DMS53 treated with DMSO at 0.1 percent for 48 hours (cell line): ENCODE results near the gene CACFD1.

Experiments
- DNase-seq: peaks from one replicate; lab custom pipeline; 2025; ENCODE audit not compliant: unreplicated experiment; lab: John Stamatoyannopoulos, UW

The CACFD1 gene

DNA sequence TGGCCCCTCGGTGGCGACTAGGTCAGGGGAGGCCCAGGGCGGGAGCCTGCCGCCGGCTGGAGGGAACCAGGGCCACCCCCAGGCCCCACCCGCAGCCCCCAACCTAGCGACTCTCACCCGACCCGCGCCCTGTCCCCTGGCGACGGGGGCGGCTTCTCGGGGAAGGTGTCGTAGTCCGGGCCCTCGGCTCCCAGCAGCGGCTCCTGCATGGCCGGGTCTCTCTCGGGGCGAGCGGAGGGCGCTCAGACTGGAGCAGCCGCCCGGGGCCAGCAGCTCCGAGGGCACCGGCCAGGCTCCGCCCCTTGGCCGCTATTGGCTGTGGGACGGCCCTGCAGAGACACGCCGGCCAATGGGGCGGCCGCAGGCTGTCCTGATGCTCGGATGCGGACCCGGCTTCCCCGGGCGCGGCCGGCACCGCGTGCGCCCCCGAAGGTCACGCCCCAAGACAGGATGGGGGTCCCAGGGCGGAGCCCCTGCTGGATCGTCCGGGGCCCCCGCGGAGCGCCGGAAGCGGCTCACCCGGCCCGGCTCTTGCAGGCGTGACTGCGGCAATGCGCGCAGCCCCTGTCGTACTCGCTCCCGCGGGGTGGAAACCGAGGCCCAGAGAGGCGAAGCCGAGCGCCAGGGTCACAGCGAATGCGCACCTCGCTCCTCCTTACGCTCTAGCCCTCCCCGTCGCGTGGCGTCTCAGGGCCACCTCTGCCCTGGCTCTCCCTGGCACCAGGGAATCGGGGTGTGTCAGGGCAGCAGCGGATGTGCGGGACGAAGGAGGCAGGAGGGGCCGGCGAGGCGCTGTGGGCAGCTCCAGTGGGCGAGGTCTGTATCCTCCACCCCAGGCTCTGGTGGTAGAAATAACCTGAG lies 19.3 kb downstream of the CACFD1 start, which contains the start of gene SLC2A6:
Gene SLC2A6, minus strand, starts transcription at position 249 of the 861 bp plus-strand sequence. Its CDS starts 40 bp downstream, at position 209.
- DNase-seq = peak; percentile 75

DNA sequence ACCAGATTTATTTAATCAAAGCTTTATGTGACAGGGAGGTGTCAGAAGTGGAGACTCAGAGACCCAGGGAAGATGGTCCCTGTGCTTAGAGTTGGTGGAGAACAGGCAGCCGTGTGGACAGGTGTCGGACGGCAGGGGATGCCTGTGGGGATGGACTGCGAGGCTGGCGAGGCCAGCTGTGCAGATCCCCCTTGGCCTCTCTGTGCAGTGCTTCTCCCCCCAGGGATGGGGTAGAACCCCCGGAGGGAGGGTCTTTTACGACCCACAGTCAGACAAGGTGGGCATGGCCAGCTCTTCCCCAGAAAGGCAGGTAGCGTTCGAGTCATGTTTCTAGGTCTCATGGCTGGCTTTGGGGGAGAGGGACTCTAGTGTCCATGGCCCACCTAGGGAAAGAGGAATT lies 23.8 kb downstream of the CACFD1 start:
- DNase-seq = no peak

DNA sequence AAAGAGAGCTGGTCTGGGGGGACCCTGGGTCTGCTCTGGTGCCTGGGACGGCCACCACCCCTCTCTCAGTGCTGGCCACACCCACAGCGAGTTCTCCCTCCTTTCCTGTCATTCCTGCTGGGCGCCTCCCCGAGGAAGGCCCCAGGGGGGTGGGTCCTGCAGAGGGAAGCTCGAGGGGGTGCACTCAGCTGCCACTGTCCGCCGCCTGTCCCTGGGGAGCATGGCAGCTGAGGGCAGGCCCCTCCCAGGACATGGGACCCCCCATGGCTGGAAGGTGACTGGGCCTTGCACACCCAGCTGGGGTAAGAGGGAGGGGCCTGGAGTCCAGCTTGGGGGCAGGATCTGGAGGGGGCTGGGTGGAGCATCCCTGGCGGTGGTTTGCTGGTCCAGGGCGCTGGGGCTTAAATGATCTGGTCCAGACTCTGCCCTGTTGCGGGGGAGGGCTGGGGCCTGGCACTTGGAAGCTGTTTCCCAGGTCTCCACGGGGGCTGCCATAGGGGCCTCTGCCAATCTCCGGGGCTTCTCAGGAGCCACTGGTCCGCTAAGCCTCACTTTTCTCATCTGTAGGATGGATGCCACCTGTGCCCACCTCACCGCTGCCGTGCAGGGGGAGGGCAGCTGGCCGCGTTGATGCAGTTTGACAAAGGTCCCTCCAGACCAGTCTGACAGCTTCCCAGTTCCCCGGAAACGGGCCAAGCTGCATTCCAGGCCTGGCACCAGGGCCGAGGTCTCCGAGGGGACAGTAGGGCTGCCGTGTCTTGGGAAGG lies 25.1 kb downstream of the CACFD1 start:
- DNase-seq = no peak

DNA sequence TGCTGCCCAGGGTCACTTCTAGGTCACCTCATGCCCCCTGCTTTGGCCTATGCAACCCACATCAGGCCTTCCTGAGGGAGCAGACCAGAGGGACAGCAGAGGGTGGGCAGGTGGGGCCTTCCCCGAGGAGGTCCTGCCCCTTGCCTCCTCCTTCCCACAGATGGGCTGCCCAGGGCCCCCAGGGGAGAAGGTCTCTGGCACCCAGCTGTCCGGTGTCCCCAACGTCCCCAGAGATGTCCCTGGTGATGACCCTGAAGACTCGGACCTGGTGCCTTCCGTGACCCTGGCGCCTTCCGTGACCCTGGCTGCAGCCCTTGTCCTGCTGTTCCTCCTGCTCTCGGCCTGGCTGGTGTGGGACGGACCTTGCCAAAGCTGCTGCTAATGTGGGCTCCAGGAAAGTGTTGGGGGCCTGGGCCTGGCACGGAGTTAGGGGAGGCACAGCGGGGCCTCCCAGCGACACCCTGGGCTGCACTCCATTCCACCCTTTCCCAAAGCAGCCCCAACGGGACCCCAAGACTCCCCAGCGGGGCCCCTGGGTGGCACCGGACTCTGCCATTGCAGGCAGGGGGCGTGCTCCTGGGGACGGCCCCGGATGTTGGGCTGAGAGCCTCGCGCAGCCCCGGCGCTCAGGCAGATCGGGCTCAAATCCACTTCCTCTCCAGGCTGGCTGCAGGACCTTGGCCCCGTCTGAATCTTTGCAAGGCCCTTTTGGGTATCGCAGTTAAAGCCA lies 25.9 kb downstream of the CACFD1 start:
- DNase-seq = peak; percentile 61

DNA sequence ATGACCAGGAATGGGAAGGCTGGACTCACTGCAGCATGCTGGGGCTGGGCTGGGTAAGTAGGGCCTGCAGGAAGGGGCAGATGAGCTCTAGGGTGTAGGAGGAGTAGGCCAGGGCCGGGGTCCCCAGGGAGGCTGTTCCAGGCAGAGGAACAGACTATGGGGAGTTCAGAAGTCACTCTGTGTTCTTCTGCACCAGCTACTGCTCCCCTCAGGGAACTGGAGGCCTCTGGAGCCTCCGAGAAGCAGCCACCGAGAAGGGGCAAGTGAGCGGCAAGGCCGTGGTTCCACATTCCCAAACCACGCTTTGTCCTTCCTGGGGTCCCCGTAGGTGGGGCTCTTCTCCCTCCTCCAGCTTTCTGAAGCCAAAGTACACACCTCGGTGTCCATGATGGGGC lies 27.6 kb downstream of the CACFD1 start:
- no peak for DNase-seq

DNA sequence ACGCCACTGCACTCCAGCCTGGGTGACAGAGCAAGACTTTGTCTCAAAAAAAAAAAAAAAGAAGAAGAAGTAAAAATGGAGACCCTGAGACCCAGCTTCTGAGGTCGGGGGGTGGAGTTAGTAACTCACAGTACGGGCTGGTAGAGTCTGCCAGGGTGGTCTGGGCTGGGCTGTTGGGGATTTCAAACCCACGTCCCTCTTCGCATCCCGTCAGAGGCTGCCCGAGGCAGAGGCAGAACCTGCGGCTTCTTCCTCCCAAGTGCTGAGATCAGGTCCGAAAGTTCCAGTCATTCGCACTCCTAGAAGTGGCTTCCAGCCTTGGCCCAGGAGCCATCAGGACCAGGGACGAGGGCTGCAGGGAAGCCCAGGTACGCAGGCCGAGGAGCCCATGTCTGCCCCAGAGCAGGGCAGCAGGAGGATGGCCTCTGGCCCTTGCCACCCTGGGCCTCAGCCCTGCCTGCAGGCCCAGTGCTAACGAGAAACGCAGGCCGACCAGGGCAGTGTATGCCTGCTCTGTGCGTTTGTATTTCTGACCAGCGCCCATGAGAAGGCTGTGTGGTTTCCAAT lies 29.0 kb downstream of the CACFD1 start:
- no peak for DNase-seq

DNA sequence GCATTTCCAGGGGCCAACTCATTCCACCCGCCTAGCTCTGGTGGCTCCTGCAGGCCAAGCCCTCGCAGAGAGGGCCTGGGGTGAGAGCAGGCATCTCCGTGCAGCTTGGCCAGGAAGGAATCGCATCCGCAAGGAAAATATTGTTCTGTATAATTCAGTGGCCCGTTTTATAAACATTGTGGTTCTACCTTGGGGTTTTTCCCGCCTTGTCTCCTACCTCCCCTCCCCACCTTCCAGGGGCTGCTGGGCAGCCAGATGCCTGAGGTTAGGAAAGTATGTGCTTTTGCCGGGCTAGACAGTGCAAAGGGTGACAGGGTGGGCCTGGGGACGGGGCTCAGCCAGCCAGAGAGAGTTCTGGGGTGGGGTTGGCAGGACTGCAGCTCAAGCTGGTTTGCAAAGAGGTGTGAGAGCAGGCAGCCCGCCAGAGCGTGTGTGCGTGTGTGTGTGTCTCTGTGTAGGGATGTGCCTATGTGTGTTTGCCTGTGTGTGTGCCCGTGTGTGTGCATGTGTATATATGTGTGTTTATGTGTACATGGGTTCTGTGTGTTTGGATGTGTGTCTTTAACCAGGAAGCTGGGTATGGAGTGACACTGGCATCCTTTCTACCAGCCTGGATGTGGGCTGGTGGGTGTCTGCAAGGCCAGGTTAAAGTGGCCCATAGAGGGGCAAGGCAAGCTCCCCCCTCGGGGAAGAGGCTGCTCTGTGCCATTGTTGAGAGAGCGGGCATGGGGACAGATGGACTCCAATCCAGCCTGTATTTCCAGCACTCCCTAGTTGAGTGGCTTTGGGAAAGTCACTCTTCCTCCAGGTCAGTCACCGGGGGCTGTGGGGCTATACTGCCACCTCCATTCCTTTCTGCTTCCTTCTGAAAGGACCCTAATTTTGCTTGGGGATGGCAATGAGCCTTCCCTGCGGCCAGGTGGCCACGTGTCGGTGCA lies 29.7 kb downstream of the CACFD1 start:
- DNase-seq = no peak

DNA sequence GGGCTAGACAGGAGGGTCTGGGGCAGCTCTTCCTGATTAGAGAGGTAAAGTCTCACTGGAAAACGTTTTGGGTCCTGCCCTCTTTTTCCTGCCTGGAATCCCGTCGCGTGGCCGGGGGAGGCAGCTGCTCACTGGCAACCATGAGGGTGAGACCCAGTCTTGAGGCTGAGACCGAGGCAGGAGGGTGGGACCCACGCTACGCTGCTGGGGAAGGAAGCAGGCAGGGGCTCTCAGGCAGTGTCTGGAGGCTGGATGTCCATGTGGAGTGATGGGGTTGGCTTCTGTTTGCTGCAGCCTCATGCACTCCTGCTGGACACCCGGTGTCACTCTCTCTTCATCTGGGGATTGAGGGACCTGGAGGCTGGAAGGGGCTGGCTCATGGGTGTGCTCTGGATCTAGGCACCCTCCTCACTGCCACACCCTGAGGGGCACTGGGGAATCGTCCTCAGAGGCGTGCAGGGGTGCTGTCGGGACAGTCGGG lies 30.5 kb downstream of the CACFD1 start:
- no peak for DNase-seq

DNA sequence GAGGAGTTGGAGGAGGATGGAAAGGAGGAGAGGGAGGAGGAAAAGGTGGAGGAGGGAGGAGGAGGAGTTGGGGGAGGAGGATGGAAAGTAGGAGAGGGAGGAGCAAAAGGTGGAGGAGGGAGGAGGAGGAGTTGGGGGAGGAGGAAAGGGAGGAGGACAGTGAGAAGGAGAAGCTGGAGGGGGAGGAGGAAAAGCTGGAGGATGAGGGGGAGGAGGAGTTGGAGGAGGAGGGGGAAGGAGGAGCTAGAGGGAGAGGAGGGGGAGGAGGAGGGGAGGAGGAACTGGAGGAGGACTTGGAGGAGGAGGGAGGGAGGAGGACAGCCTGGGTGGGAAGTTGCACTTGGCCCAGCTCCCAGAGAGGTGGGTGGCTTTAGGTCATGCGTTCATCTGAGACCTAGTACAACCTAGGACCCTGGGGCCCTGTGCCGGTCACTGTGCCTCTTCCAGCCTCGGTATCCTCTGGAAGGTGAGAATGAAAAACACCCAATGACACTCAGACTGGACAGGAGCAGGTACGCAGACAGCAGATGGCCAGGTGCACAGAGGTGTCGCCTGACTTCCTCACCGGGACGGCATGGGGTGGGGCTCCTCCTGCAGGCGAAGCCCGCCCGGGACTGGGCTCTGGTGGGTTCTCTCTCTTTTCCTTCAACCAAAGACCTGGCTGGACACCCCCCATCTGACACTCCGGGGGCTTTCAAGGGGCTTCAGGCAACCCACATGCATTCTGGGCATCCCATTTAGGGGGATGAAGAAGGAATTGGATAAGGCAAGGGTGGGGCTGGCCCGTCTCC lies 31.3 kb downstream of the CACFD1 start:
- peak; percentile 72 for DNase-seq

DNA sequence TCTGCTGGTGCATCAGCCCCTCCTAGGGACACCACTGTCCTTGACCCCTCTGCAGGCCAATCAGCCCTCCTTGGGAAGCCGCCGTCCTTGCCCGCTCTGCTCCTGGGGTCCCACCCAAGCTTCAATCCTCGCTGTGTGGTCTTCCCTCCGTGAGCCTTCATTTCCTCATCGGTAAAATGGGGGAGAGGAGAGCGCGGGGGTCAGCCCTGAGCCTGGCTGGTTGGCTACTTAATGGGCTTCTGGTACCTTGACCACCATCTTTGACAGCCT lies 31.8 kb downstream of the CACFD1 start:
- no peak for DNase-seq

DNA sequence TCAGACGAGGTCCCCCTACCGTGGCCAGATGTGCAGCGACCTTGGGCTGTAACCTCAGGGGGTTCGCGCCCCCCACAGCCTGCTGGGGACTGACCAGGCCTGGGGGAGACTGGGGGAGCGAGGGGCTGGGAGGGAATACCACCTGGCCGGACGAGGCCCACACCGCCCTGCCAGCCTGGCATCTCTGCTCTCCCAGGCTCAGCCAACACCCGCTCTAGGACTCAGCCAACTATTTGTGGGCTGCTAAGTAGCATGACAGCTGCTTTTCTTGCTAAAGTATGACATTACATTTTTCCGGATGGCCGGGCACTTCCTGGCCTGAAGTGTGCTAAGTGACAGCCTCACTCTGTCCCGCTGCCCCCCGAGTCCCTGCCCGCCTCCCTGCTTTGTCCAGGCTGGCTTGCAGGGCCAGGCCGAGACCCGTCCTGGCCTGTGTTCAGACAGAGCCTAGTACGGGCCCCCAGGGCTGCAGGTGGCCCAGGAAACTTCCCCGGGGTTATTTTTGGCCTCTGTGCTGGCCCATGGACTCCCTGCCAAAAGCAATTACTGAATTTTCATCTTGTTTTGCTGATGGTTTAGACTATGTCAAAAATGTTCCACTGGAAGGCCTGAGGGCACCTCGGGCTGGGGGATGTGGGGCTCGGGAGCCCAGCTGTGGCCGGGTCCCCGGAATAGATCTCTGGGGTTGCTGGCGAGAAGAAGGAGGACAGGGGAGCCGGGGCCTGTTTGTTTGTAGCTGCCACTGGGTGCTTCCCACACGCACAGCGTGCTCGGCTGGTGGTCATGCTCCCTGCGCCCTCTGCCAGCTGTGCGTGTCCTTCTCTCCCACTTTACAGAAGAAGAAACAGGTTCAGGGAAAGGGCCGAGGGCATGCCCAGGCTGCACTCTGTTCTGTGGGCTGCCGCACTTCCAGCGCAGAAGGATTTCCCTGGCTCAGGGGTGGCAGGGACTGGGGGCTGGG lies 32.6 kb downstream of the CACFD1 start:
- no peak for DNase-seq

DNA sequence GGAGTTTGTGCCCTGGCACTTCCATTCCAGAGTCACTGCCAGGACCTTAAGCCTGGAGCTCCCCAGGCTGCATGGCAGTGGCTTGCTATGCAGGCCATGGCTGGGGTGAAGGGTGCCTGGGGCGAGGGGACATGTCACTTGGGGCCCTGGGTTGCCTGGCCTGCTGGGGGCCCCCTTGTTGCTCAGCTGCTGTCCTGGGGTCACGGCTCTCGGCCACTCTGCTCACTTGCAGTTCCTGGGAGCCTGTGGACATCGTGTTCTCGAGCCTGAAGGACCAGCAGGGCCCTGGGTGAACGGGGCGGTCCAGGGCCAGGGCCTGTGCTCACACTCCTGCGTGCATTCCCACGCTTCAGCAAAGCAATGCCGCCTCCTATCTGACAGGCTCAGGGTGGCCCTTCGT lies 33.6 kb downstream of the CACFD1 start:
- DNase-seq = no peak

DNA sequence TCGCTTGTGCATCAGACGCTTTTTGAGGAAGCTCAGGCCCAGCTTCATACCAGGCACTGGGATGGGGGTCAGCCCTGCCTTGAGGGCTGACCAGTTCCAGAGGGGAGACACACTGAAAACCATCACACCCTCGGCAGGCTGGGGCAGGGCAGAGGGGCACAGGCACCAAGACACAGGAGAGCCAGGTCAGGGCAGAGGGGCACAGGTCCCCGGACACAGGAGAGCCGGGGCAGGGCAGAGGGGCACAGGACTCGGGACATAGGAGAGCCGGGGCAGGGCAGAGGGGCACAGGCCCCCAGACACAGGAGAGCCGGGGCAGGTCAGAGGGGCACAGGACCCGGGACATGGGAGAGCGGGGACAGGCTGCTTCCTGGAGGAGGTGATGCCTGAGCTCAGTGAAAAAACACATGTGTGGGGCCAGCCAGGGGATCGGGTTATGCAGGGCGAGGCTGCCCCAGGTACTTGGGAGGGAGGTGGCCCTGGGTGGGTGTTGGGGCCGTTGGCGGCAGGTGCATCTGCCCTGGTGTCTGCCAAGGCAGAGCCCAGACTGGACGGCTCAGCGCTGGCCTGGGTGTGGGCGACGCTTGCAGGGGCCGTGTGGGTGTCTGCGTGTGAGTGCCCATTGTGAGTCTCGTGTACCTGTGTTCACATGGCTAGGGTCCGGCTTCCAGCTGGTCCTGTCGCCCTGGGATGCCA lies 34.2 kb downstream of the CACFD1 start:
- no peak for DNase-seq

DNA sequence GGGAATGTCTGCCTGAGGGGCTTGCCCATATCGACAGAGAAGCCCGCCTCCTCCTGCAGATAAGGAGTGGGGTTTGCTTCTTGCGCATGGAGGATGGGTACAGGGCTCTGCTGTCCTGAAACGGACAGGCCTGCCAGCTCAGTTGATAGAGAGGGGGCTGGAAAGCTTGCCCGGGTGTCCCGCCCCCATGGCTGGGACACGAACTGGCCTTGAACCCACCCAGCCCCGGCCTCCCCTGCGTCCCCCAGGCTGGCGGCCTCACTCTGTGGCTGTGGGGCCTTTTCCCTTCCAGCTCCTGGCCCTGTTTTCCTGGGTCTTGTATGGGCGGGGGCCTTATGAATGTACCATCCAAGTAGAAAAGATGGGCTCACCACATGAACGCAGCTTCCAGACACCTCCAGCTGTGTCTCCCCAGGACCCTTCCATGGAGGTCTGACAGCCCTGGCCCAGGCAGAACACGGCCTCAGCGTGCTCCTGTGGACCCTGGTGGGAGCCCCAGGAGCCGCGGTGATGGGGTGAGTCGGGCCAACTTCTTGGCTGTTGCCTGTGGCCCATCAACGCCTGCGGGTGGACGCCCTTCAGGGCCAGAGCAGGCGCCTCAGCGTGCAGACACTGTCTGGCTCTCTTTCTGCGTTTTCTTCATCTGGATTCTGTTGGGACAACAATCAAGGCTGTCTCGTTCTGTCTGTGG lies 35.0 kb downstream of the CACFD1 start:
- no peak for DNase-seq

DNA sequence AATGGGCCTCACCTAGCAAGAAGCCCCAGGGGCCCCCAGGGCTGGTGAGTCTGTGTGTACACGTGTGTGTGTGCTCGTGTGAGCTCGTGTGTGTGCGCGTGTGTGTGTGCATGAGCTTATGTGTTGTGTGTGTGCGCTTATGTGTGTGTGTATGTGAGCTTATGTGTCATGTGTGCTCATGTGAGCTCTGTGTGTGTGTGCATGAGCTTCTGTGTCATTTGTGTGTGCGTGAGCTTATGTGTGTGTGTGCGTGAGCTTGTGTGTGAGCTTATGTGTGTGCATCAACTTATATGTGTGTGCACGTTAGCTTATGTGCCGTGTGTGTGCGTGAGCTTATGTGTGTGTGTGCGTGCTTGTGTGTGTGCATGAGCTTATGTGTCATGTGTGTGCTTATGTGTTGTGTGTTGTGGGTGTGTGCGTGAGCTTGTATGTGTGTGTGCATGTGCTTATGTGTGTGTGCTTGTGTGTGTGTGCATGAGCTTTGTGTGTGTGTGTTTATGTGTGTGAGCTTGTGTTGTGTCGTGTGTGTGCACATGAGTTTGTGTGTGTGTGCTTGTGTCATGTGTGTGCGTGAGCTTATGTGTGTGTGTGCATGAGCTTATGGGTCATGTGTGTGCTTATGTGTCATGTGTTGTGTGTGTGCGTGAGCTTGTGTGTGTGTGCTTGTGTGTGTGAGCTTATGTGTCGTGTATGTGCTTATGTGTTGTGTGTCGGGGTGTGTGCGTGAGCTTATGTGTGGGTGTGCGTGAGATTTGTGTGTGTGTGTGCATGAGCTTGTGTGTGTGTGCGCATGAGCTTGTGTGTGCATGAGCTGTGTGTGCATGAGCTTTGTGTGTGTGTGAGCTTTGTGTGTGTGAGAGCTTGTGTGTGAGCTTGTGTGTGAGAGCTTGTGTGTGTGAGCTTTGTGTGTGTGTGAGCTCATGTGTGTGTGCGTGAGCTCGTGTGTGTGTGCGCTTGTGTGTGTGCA lies 35.8 kb downstream of the CACFD1 start:
- no peak for DNase-seq
